PC-3 (cell line): ENCODE data around the gene C16orf46.

Experiments used
- EZH2 ChIP-seq: fragments of 300-600 bp; sonication (generic); IDR thresholded peaks from one replicate; pipeline ENCODE4 v1.6.1; 2017; ENCODE audit warnings: antibody characterized with exemption, mild to moderate bottlenecking, low read length; ENCODE audit not compliant: unreplicated experiment
- EZH2phosphoT487 ChIP-seq: fragments of 300-600 bp; sonication (generic); IDR thresholded peaks from 2 replicates; pipeline ENCODE4 v1.6.1; 2018; ENCODE audit warnings: mild to moderate bottlenecking, antibody characterized with exemption, low read length, borderline replicate concordance
- TF ChIP-seq, protein P1 (sequence below): fragments of 300-600 bp; sonication (generic); conservative IDR thresholded peaks from 2 replicates; pipeline ENCODE4 v1.5.1; 2017; ENCODE audit warnings: antibody characterized with exemption, low read depth, mild to moderate bottlenecking, low read length

DNA sequence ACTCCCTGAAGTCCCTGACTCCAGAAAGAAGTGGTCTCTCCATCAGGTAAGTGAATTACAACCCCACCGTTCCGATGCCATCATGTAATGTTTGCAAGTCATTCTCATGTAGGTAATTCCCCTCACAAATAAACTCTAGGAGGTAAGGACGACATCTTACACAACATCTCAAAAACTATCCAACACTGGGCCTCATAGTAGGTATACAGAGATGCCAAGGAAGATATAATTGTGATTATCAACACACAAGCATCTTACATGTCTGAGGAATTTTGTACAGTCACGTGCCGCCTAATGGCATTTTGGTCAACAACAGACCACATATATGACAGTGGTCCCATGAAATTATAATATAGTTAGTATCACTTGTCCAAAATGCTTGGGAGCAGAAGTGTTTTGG is 11.8 kb upstream of the C16orf46 start:
- TF ChIP-seq, protein P1, sequence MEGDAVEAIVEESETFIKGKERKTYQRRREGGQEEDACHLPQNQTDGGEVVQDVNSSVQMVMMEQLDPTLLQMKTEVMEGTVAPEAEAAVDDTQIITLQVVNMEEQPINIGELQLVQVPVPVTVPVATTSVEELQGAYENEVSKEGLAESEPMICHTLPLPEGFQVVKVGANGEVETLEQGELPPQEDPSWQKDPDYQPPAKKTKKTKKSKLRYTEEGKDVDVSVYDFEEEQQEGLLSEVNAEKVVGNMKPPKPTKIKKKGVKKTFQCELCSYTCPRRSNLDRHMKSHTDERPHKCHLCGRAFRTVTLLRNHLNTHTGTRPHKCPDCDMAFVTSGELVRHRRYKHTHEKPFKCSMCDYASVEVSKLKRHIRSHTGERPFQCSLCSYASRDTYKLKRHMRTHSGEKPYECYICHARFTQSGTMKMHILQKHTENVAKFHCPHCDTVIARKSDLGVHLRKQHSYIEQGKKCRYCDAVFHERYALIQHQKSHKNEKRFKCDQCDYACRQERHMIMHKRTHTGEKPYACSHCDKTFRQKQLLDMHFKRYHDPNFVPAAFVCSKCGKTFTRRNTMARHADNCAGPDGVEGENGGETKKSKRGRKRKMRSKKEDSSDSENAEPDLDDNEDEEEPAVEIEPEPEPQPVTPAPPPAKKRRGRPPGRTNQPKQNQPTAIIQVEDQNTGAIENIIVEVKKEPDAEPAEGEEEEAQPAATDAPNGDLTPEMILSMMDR = no peak
- TF ChIP-seq EZH2 = no peak
- no peak for TF ChIP-seq EZH2phosphoT487
